Right lung (tissue), 5 donors: ENCODE results near the gene ARHGEF10L. TPM values are rescaled to one million over a fixed set of nuclear protein-coding genes. Genes with fewer than 3 reads are reported as not detected.
"Not testable (repeated sequence)": the region's sequence is repeated elsewhere in the genome, so short reads cannot be mapped to it uniquely, and the experiment has no call there.

Experiments used
- DNase-seq, 2 donors: peaks; one replicate each; pipeline ENCODE4 v3.0.0-alpha.2; 2013
- polyA plus RNA-seq, 5 donors: library from polyadenylated mRNA; unstranded; fragments of 120-200 nt; gene quantifications; one replicate each; pipeline versions ENCODE4 v1.2.1 to v1.2.3, GENCODE V29; 2013; ENCODE audit warnings: inconsistent platforms in 1 of 5, low replicate concordance in 1 of 5; ENCODE audit not compliant: insufficient read length in 5 of 5, insufficient read depth in 1 of 5

Gene ARHGEF10L
- polyA plus RNA-seq, 5 donors, result 13.8 to 23.0 (median 18.7) TPM

- no peak for DNase-seq
These were observed 70.0 kb downstream of the ARHGEF10L start for GRCh38 chr1:17609529-17609928.

GRCh38 chr1:17610085-17610484, 70.6 kb downstream of the ARHGEF10L start:
- no peak for DNase-seq

- DNase-seq, result no peak
These were observed 71.2 kb downstream of the ARHGEF10L start for GRCh38 chr1:17610713-17611112.

- no peak for DNase-seq
These were observed 72.5 kb downstream of the ARHGEF10L start for GRCh38 chr1:17611991-17612390.

GRCh38 chr1:17612831-17613230, 73.3 kb downstream of the ARHGEF10L start:
- DNase-seq, result no peak

GRCh38 chr1:17614586-17614985, 75.1 kb downstream of the ARHGEF10L start:
- DNase-seq, result no peak

GRCh38 chr1:17615157-17615556, 75.7 kb downstream of the ARHGEF10L start:
- no peak for DNase-seq

GRCh38 chr1:17615959-17616358, 76.5 kb downstream of the ARHGEF10L start:
- DNase-seq, result no peak

GRCh38 chr1:17616731-17617279, 77.3 kb downstream of the ARHGEF10L start:
- no peak for DNase-seq

- DNase-seq, result no peak
These were observed 78.5 kb downstream of the ARHGEF10L start for GRCh38 chr1:17617787-17618557.

- no peak for DNase-seq
These were observed 79.2 kb downstream of the ARHGEF10L start for GRCh38 chr1:17618558-17619247.

GRCh38 chr1:17620448-17620847, 81.0 kb downstream of the ARHGEF10L start:
- DNase-seq, result no peak

GRCh38 chr1:17621691-17622090, 82.2 kb downstream of the ARHGEF10L start:
- no peak for DNase-seq

- no peak for DNase-seq
These were observed 83.3 kb downstream of the ARHGEF10L start for GRCh38 chr1:17622823-17623222.

- no peak for DNase-seq
These were observed 85.2 kb downstream of the ARHGEF10L start for GRCh38 chr1:17624611-17625233.

GRCh38 chr1:17627239-17628052, 87.9 kb downstream of the ARHGEF10L start:
- no peak for DNase-seq

- not testable (repeated sequence) for DNase-seq
These were observed 89.5 kb downstream of the ARHGEF10L start for GRCh38 chr1:17629046-17629445.

GRCh38 chr1:17629460-17629859, 90.0 kb downstream of the ARHGEF10L start:
- DNase-seq, result no peak

- peak; percentile 13 for DNase-seq
These were observed 90.7 kb downstream of the ARHGEF10L start for GRCh38 chr1:17630048-17630830.

- no peak for DNase-seq
These were observed 91.5 kb downstream of the ARHGEF10L start for GRCh38 chr1:17630986-17631385.

- no peak for DNase-seq
These were observed 91.9 kb downstream of the ARHGEF10L start for GRCh38 chr1:17631410-17631809.
